ENCODE data around the gene RND3.

Gene RND3

DNA sequence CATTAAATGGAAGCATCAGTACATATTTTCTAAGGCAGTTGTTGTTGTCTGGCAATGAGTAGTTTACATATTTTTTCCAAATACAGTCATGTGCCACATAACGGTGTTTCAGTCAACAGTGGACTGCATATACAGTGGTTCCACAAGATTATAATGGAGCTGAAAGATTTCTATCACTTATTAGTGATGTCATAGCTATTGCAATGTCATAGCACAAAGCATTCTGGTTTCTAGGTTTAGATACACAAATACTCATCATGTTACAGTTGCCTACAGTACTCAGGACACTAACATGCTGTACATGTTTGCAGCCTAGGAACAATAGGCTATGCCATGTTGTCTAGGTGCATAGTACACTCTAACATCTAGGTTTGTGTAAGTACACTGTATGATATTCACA lies 45.0 kb downstream of the RND3 start:
- DNase-seq (ENCODE audit: low read depth in 2 of 2, low spot score in 1 of 2): no peak

DNA sequence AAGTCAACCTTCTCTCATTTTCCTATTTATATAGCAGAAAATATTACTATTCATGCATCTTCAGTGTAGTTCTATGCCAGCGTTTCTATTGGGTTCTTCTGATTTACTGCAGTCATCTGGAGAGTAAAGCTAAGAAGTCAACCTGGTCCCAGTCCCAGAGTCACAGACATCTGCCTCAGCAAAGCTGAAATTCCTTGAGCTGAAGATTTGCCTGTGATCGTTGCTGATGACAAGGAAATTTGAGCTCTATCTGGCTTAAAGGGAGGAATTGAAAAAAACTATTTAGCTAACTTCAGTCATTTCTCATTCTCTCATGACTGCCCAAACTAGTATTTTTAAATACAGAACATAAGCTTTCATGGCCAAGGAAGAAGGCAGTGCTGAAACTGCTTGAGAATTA lies 45.7 kb downstream of the RND3 start:
- DNase-seq (ENCODE audit: low read depth in 2 of 2, low spot score in 1 of 2): no peak

DNA sequence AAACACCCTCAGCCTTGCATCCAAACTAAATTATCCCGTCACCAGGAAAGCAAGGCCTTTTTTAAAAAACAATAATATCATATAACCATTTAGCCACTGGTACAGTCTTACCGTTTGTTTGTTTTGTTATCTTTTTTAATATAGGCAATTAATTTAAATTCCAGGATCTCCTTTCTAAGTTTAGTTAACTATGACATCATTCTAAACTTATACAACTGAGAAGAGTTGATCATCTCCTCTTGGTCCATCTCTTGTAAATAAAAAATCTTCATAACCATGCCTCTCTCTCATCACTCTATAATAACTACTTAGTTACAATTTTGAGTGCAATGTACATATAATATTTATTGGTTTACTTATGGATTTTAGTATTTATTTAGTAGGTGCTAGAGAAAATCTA lies 46.2 kb downstream of the RND3 start:
- DNase-seq (ENCODE audit: low read depth in 2 of 2, low spot score in 1 of 2): no peak

DNA sequence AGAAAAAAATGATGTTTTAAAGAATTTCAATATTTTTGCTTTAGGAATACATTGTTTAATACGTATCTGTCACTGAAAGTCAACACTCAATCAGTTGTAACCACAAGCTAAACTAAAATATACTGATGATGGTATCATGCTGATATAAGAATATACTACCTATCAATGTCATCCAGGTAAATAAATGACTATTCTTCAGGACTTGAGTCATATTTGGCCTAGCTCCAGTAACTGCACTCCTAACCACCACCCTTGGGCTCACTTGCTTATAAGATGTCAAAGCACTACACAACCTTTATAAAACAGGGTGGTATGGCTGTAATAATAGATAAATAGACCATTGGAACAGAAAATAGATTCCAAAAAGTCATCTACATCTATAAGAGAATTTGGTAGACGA lies 48.8 kb downstream of the RND3 start:
- DNase-seq (ENCODE audit: low read depth in 2 of 2, low spot score in 1 of 2): no peak

DNA sequence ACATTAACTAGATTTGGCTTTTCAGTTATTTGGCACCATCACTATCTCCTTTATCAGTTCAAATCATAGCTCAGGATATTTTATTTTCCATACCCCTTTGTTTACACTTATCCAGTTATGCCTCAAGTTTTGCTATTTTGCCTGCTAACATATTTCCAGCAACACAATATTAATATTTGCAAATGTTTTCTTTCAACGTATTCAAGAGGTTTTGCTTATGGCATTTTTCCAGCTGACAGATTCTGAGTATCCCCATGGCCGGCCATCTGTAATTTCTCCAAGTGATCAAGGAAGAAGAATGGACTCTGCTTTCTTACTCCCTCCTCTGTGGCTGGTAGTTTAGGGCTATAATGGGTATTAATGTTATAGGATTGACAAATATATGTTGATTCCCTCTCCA lies 49.4 kb downstream of the RND3 start:
- no peak for DNase-seq (ENCODE audit: low read depth in 2 of 2, low spot score in 1 of 2)

DNA sequence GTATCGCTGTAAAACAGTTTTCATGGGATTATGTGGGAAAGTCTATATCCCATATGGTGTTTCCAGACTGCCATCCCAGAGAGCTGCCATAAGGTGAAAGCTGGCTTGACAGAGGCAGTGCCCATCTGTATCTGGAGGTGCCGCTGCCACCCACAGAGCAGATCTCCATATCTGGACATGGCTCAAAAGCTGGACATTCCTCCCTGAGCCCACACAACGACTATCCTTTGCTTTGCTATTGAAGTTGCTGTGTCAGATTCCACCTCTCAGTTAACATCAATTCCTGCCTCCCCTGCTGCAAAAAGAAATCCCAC lies 55.2 kb downstream of the RND3 start:
- no peak for DNase-seq (ENCODE audit: low read depth in 2 of 2, low spot score in 1 of 2)

DNA sequence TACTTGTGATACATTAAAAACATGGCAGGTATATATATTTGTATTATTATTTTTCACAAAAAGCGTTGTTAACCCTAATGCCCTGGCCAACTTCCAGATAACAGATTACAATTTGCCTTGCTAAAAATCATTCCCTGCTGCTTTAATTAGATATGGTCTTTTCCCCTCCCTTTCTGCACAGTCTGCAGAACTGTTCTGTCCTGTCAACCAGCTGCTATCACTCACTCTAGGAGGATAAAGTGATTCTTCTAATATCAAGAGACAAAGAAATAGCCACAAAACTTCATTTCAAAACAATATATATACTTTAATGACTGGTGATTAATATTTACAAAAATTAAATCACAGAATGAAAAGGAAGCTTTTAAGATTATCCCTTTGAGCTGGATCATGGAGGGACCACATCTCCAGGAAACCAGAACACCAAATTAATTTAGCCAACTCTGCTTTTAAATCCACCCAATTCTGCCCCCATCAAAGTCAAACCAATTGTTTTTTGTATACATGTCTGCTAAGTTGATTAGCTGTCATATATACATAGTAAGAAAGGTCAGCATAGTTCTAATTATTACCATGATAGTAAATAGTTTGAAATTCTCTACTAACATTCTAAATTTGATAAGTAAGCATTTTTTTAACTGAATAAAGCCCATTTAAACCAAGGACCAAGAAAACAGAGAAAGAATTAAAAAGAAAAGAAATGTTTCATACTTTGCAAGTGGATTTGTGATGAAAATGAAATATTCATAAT lies 55.7 kb downstream of the RND3 start:
- no peak for DNase-seq (ENCODE audit: low read depth in 2 of 2, low spot score in 1 of 2)

DNA sequence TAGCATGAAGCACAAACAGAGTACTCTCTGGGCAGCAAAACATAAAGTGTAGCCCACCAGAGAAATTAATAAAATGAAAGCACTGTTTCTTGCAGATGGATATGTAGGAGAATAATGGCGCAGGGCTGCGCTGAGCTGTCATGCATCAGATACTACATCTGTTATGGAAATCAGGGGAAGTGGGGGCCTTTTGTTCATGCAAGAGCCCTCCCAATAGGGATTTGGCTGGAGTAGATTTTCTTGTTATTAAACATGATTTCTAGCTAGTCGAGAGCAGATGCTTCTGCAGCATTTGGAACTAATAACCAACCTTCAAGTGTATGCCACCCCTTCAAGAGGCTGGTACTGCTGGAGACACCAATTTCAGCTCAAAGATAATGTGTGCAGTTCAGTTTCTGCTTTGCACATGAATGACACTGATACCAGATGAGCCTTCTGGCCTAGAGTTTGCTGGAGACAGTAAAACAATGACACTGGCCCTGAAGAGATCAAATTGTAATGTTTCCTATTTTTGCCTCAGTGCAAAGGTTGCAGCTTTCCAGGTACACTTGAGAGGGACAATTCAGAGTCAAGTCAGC lies 58.0 kb downstream of the RND3 start:
- no peak for DNase-seq (ENCODE audit: low read depth in 2 of 2, low spot score in 1 of 2)

DNA sequence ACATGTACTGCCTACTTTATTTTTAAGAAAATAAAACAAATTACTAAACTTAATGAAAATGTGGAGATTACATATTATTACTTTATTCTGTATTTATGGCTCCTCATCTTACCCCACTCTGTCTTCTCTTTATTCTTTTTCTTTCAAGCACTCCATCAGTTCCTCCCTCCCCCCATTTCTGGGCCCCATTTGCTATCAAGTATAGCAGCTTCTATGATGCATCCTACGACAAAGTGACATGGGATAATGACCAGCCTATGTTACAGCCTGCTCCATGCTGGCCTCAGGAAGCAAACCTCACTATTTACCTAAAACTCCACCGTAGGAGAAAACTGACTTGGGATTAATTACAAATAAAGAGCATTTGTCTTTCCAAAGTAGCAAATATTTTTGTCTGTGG lies 58.8 kb downstream of the RND3 start:
- no peak for DNase-seq (ENCODE audit: low read depth in 2 of 2, low spot score in 1 of 2)

DNA sequence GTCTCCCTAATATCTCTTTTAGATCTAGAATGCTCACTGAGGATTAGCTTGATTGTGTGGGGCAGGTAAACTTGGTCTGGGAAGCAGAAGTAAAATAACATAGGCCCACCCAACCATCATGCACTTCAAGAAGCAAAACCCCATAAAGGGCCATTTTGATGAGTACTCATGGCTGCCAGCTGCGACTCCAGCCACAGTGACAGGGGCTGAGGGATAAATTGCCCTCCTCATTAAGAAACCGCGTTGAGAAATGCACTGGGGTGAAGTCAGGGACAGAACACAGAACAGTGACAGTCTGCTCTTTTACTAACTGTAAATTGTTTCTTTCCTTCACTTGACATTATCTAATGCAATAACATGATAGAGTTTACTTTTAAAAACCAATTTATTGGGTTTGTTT lies 60.2 kb downstream of the RND3 start:
- no peak for DNase-seq (ENCODE audit: low read depth in 2 of 2, low spot score in 1 of 2)

DNA sequence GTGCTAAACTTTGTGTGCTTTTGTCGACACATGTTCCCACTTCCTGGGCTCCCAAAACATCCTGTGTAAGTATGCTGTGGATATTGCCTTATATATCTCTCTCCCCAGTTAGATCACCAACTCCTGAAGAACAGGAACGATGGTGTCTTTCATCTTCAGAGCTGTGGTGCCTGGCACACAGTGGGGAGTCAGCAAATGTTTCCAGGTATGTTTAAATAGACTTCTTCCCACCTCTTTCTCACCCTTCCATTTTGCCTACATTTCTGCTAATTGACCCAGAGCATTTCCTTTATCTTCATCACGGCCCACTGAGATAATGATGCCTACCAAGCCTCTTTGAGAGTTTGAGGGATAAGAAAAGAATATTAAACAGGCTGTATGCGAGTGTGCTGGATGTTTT lies 60.7 kb downstream of the RND3 start:
- no peak for DNase-seq (ENCODE audit: low read depth in 2 of 2, low spot score in 1 of 2)

DNA sequence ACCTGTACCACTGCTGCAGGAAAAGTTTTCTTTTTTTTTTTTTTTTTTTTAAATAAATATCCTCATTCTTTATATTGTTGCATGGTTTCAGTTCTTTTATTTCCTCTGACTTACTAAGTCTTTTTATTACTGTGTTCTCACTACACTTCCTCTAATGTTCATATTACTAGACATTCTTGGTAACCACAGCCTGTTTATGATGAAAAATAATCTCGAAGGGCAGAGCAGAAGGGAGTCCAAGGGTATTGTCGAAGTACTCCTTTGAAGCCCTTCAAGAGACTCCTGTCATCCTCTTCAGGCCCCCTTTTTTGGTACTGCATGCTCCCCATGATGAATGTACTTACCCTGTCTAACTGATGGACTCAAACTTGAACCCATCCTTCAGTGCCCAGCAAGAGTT lies 61.2 kb downstream of the RND3 start:
- DNase-seq (ENCODE audit: low read depth in 2 of 2, low spot score in 1 of 2): no peak

DNA sequence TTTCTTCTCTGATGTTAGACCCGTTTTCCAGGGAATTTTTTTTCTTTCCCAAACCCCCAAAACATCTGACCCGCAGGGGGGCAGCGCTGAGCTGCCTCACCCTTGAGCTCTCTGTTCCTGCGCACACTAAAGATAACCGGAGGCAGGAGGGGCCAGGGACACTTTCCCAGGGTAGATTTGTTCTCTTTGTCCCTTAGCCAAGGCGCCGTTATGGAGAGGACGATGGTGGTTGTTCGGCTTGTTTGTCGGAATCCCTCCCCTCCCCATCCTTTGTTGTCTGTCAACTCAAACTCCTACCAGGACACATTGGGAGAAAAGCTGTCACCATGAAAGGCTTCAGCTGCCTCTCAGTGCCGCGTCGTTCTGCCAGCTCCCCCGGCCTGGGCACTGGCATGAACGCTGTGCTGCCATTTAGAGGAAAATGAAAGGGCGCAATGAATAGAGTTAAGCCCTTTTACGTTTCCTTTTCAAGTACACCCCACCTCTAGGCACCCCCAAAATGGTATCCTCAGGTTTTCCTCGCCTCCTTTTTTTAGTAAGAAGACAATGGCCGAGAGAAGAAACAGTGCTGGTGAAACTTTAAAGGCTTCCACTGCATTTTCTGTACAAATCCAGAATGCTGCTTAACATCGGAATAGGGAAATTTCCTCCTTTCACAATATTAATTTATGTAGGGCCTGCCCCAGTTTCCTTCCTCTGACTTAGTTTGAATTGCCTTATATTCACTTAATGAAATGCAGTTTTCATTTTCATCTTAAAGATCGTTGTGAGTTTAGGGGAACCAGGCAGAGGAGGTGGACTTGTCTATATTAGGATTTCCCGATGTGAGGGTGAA lies 62.1 kb downstream of the RND3 start:
- DNase-seq (ENCODE audit: low read depth in 2 of 2, low spot score in 1 of 2): no peak

DNA sequence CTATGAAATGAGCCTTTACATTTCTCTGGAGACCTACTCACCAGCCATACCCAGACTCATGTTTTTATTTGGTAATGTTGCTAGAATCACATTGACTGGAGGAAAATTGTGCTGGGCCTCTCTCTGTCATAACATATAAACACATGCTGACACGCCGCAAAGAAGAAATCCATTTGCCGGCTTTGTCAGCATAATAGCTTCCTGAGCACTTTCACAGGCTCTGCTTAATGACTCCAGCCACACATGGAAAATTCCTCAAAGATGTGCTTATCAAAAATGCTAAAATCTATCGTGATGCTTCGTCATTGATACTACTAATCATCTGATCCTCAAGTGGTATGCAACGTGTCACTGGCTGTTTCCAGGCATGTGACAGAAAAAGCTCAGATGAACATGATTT lies 63.1 kb downstream of the RND3 start:
- no peak for DNase-seq (ENCODE audit: low read depth in 2 of 2, low spot score in 1 of 2)

DNA sequence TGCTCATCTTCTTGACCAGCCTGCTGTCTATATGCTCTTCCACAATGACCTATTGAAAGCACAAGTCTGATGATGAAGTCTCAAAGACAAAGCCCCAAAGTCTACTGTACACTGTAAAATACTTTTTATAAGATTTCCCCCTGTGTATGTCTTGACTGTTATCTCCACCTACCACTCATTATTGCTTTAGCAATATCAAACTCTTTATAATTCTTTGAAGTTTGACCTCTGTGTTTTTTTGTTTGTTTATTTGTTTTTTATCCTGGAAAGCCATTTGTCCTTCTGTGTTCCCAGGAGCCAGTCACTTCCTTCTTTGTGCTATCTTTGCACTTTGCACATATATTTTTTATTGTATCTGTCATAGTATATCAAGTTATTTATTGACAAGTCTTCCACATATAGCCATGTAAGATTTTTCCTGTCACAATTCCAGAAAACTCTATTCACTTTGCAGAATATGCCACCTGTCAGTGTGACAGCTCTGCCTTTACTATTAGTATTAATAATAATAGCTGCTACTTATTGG lies 66.3 kb downstream of the RND3 start:
- DNase-seq (ENCODE audit: low read depth in 2 of 2, low spot score in 1 of 2): no peak

DNA sequence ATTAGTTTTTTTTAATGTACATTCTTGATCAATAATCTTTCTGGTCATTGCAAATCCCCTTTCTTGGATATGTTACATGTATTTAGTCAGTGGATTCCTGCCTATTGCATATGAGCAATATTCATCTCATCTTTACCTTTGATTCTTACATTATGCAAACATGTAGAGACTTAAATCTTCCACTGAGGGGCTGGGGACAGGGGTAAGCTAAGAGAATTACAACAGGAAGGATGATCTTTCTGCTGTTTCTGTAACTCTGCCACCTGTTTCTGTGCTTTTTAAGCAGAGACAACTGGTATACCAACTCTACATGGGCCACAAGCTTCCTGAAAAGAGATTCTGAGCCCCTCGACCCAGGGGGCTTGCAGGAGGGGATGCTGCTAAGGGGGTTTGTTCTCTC lies 68.6 kb downstream of the RND3 start:
- DNase-seq (ENCODE audit: low read depth in 2 of 2, low spot score in 1 of 2): no peak

Data from stimulated activated CD8-positive, alpha-beta memory T cell treated with anti-CD3 and anti-CD28 coated beads, Interleukin-4, amount 100 ng/mL, for 1 hour (primary cell).